Upper lobe of left lung (tissue), 4 donors: ENCODE measurements around the gene ELOF1.

Experiments
- CTCF ChIP-seq, 6 experiments: fragments of 450-650 bp in 4 of 6; fragments of 200-600 bp in 2 of 6; sonication (generic) in 2 of 6; IDR thresholded peaks; one replicate each; pipeline ENCODE4 v1.5.1; 2016 to 2019; ENCODE audit warnings: antibody characterized with exemption in 6 of 6
- POLR2A ChIP-seq, 4 donors: fragments of 450-650 bp; IDR thresholded peaks; one replicate each; pipeline ENCODE4 v1.5.1; 2016 to 2017; ENCODE audit warnings: antibody characterized with exemption in 4 of 4, mild to moderate bottlenecking in 2 of 4

DNA sequence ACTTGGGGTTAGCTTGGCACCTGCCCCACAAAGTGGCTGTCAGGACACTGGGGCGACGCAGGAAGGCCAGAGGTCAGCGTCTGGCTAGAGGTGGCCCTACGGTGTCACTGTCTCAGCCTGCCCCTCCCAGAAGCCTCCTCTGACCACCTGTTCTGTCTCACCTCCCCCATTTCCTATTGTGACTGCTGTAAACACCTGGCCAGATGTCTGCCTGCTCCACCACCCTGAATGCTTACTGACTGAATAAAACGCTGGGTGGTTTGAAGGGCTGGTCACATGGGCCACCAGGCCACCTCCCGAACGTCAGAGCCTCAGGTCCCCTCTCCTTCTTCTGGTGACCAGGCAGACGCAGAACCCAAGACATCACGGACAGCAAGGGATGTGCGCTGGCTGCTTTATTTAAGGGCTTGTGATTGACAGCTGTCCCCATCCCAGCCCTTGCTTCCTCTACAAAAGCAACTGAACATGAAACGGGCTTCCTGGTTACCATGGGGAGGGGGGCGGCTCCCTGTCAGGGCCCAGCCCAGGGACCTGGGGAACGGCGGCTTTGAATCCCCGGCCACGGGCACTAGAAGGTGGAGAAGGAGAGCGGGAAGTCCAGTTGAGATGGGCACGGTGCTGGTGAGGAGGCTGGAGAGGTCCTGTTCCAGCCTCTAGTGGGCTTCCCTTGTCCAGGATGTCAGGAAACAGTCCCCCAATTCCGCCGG is 6.2 kb downstream of the ELOF1 start:
- TF ChIP-seq CTCF (IDR thresholded peaks at IDR 0.05) (no peak), POLR2A (IDR thresholded peaks at IDR 0.05) (no peak)
